ENCODE measurements around the gene MKX. TPM values are rescaled to one million over a fixed set of nuclear protein-coding genes. Genes with fewer than 3 reads are reported as not detected.

The MKX gene
- total RNA-seq, 1 donor, result 6.5 TPM

DNA sequence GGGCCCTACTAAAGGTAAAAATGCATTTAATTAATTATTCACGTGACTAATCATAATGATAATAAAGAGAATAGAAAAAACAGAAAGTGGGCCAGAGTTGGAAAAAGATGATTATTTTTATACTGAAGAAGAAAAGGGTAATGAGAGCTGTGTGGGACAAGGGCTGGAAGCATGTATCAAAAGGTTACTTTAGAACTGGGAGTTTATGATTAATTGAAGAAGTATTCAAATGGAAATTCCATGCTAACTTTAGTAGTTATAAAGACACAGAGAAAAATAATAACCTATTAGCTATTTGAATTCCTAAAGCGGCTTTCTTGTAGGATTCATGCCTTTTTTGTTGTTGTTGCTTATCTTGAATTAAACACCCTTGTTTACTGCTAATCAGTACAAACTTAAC, 49.9 kb downstream of the MKX start:
- H3K4me1 ChIP-seq (ENCODE audit: insufficient read depth, low read length), result peaks cover 9% of the 10 kb centered on the region
- no peak overlapping the region for H3K4me3 ChIP-seq (ENCODE audit: insufficient read depth, low read length)

DNA sequence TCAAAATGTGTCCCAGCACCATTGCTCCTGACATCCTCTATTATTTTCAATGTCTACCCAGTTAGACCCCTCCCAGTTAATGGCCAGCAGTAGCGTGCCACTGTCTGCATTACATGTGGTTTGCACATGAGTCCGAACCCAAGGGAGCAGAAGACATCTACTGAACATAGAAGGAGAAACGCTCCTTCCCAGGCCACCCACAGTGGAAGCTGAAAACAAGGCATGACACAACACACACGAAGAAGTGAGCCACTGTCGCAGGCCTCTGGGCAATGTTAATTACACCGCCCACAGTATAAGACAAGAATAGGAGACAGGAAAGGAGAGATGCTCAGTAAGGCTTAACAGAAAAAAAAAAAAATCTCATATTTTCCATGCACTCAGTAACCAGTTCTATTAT, 50.5 kb downstream of the MKX start:
- no peaks in the 10 kb centered on the region for H4K20me1 ChIP-seq (ENCODE audit: insufficient read depth, low read length)
- H3K4me2 ChIP-seq (ENCODE audit: insufficient read depth, low read length), result no peak overlapping the region
- peak overlapping the region; percentile 12 for H2AFZ ChIP-seq (ENCODE audit: low read length)
- H3K36me3 ChIP-seq (ENCODE audit: insufficient read depth, low read length), result no peaks in the 10 kb centered on the region
- no peak for DNase-seq (ENCODE audit: insufficient read length, low spot score, missing footprints)
- H3K9me3 ChIP-seq (ENCODE audit: low read depth, low read length), result no peaks in the 10 kb centered on the region
- TF ChIP-seq, protein P1, sequence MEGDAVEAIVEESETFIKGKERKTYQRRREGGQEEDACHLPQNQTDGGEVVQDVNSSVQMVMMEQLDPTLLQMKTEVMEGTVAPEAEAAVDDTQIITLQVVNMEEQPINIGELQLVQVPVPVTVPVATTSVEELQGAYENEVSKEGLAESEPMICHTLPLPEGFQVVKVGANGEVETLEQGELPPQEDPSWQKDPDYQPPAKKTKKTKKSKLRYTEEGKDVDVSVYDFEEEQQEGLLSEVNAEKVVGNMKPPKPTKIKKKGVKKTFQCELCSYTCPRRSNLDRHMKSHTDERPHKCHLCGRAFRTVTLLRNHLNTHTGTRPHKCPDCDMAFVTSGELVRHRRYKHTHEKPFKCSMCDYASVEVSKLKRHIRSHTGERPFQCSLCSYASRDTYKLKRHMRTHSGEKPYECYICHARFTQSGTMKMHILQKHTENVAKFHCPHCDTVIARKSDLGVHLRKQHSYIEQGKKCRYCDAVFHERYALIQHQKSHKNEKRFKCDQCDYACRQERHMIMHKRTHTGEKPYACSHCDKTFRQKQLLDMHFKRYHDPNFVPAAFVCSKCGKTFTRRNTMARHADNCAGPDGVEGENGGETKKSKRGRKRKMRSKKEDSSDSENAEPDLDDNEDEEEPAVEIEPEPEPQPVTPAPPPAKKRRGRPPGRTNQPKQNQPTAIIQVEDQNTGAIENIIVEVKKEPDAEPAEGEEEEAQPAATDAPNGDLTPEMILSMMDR (IDR thresholded peaks at IDR 0.05; ENCODE audit: extremely low read depth, low read depth, low read length), result no peak
- H3K27me3 ChIP-seq (ENCODE audit: insufficient read depth, low read length), result no peaks in the 10 kb centered on the region
- H3K27ac ChIP-seq (ENCODE audit: low read depth, low read length), result no peak overlapping the region
- H3K4me1 ChIP-seq (ENCODE audit: insufficient read depth, low read length), result peaks cover 9% of the 10 kb centered on the region
- H3K4me3 ChIP-seq (ENCODE audit: insufficient read depth, low read length), result no peak overlapping the region
- no peaks in the 10 kb centered on the region for H3K79me2 ChIP-seq (ENCODE audit: insufficient read depth, low read length)

More for the DNA sequence above, 49.9 kb downstream of the MKX start:
- Histone ChIP-seq H3K4me2 (ENCODE audit: insufficient read depth, low read length) (no peak overlapping the region), H3K27ac (ENCODE audit: low read depth, low read length) (no peak overlapping the region), H3K36me3 (ENCODE audit: insufficient read depth, low read length) (no peaks in the 10 kb centered on the region), H4K20me1 (ENCODE audit: insufficient read depth, low read length) (no peaks in the 10 kb centered on the region), H3K27me3 (ENCODE audit: insufficient read depth, low read length) (no peaks in the 10 kb centered on the region), H2AFZ (ENCODE audit: low read length) (no peak overlapping the region), H3K79me2 (ENCODE audit: insufficient read depth, low read length) (no peaks in the 10 kb centered on the region), H3K9me3 (ENCODE audit: low read depth, low read length) (no peaks in the 10 kb centered on the region)
- TF ChIP-seq, protein P1 (IDR thresholded peaks at IDR 0.05; ENCODE audit: extremely low read depth, low read depth, low read length), result no peak
- peak; percentile 51 for DNase-seq (ENCODE audit: insufficient read length, low spot score, missing footprints)

DNA sequence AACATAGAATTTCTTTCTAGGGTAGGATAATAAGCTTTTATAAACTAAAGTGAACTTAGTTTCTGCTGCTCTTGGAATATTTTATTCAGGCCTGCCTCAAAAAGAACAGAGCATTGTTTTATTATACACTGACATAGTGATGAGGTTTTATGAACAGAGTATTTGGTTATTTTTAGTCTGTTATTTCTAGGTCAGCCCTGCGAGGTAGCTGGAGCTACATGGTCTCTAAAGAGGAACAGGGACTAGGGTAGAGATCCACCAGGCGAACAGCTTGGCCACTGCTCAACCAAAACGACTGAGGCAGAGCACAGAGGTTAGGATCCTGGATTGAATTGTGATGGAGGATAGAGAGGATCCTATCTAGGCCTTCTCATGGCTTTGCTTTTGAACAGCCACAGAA, 53.0 kb downstream of the MKX start:
- Histone ChIP-seq H3K27ac (ENCODE audit: low read depth, low read length) (no peak overlapping the region), H3K36me3 (ENCODE audit: insufficient read depth, low read length) (no peaks in the 10 kb centered on the region), H4K20me1 (ENCODE audit: insufficient read depth, low read length) (no peaks in the 10 kb centered on the region), H3K4me2 (ENCODE audit: insufficient read depth, low read length) (no peak overlapping the region), H3K79me2 (ENCODE audit: insufficient read depth, low read length) (no peaks in the 10 kb centered on the region), H3K4me1 (ENCODE audit: insufficient read depth, low read length) (peaks cover 12% of the 10 kb centered on the region), H2AFZ (ENCODE audit: low read length) (no peak overlapping the region), H3K27me3 (ENCODE audit: insufficient read depth, low read length) (no peaks in the 10 kb centered on the region), H3K9me3 (ENCODE audit: low read depth, low read length) (no peaks in the 10 kb centered on the region), H3K4me3 (ENCODE audit: insufficient read depth, low read length) (no peak overlapping the region)
- no peak for DNase-seq (ENCODE audit: insufficient read length, low spot score, missing footprints)
- TF ChIP-seq, protein P1 (IDR thresholded peaks at IDR 0.05; ENCODE audit: extremely low read depth, low read depth, low read length), result no peak

DNA sequence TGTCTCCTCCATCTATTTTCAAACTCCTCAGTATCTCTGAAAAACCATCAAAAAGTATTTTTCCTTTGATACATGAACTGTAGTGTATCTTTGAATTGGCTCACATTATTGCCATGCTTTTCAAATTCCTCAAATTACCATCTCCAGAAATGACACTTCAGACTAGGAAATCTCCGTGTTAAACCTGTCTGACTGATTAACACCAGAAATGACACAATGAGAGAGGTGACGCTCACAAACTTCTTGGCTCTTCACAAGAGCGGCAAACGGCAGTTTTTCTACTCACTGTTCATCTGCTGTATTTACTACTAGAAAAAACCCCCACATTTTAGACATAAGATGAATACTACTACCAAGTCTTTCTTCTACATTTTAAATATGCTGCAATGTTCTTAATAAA, 56.6 kb downstream of the MKX start:
- DNase-seq (ENCODE audit: insufficient read length, low spot score, missing footprints), result no peak
- Histone ChIP-seq H3K4me3 (ENCODE audit: insufficient read depth, low read length) (no peak overlapping the region), H3K79me2 (ENCODE audit: insufficient read depth, low read length) (no peaks in the 10 kb centered on the region), H3K4me1 (ENCODE audit: insufficient read depth, low read length) (peaks cover 9% of the 10 kb centered on the region), H3K4me2 (ENCODE audit: insufficient read depth, low read length) (no peak overlapping the region), H3K27me3 (ENCODE audit: insufficient read depth, low read length) (no peaks in the 10 kb centered on the region), H3K36me3 (ENCODE audit: insufficient read depth, low read length) (no peaks in the 10 kb centered on the region), H2AFZ (ENCODE audit: low read length) (no peak overlapping the region), H3K27ac (ENCODE audit: low read depth, low read length) (no peak overlapping the region), H3K9me3 (ENCODE audit: low read depth, low read length) (no peaks in the 10 kb centered on the region), H4K20me1 (ENCODE audit: insufficient read depth, low read length) (no peaks in the 10 kb centered on the region)
- TF ChIP-seq, protein P1 (IDR thresholded peaks at IDR 0.05; ENCODE audit: extremely low read depth, low read depth, low read length), result no peak
